ENCODE data around the gene PCAT6. TPM values are rescaled to one million over a fixed set of nuclear protein-coding genes. Genes with fewer than 3 reads are reported as not detected.
A peak's percentile ranks its signal among the peaks of the same experiment; 100 is the strongest.

PCAT6 gene
- total RNA-seq, 1 donor, result 0.72 TPM

DNA sequence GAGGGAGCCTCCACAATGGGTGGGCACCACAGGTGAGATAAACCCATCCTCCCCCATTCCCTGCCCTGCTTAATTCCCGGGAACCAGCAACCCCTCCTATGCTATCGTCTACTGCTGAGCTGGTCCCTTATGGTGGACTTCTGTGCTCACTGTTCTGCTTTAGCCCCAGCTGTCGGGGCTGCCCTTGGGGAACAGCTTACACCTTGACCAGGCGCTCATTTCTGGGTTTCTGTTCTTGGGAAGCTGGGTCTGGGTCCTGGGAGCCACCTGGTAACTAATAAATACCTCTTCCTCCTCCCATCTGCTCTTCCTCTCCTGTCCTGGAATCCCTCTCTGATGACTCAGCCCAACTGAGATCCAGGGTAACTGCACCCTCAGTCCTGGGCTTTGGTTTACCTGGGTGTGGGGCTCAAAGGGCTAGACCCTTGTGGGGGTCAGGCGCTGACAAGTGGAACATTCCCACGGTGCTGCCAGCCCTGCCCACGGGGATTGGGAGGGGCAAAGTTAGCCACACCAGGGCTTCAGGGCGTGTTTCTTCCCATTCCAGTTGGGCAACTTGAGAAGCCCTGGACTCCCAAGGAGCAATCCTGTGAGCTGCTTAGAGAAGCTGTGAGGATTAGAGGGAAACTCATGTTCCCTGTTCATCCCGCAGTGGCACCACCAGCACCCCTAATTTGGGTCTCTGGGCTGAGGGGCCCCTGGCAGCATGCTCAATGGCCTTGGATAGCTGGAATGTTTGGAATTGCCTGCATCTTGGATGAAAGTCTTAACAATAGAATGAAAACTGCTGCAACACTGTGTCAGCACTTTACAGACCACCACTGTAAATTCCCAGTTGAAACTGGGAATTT lies 1.6 kb downstream of the PCAT6 start:
- peak overlapping the region; percentile 96 for H2AFZ ChIP-seq (ENCODE audit: low read length)
- no peak overlapping the region for H3K27ac ChIP-seq (ENCODE audit: low read depth, low read length)
- peaks cover 14% of the 10 kb centered on the region for H3K4me1 ChIP-seq (ENCODE audit: insufficient read depth, low read length)
- no peaks in the 10 kb centered on the region for H4K20me1 ChIP-seq (ENCODE audit: insufficient read depth, low read length)
- peaks cover 4% of the 10 kb centered on the region for H3K27me3 ChIP-seq (ENCODE audit: insufficient read depth, low read length)
- no peaks in the 10 kb centered on the region for H3K9me3 ChIP-seq (ENCODE audit: low read depth, low read length)
- peaks cover 9% of the 10 kb centered on the region for H3K79me2 ChIP-seq (ENCODE audit: insufficient read depth, low read length)
- H3K36me3 ChIP-seq (ENCODE audit: insufficient read depth, low read length), result no peaks in the 10 kb centered on the region
- H3K4me3 ChIP-seq (ENCODE audit: insufficient read depth, low read length), result peak overlapping the region; percentile 91
- peak overlapping the region; percentile 98 for H3K4me2 ChIP-seq (ENCODE audit: insufficient read depth, low read length)
- no peak for DNase-seq (ENCODE audit: insufficient read length, low spot score, missing footprints)
- TF ChIP-seq, protein P1, sequence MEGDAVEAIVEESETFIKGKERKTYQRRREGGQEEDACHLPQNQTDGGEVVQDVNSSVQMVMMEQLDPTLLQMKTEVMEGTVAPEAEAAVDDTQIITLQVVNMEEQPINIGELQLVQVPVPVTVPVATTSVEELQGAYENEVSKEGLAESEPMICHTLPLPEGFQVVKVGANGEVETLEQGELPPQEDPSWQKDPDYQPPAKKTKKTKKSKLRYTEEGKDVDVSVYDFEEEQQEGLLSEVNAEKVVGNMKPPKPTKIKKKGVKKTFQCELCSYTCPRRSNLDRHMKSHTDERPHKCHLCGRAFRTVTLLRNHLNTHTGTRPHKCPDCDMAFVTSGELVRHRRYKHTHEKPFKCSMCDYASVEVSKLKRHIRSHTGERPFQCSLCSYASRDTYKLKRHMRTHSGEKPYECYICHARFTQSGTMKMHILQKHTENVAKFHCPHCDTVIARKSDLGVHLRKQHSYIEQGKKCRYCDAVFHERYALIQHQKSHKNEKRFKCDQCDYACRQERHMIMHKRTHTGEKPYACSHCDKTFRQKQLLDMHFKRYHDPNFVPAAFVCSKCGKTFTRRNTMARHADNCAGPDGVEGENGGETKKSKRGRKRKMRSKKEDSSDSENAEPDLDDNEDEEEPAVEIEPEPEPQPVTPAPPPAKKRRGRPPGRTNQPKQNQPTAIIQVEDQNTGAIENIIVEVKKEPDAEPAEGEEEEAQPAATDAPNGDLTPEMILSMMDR (IDR thresholded peaks at IDR 0.05; ENCODE audit: extremely low read depth, low read depth, low read length), result no peak

DNA sequence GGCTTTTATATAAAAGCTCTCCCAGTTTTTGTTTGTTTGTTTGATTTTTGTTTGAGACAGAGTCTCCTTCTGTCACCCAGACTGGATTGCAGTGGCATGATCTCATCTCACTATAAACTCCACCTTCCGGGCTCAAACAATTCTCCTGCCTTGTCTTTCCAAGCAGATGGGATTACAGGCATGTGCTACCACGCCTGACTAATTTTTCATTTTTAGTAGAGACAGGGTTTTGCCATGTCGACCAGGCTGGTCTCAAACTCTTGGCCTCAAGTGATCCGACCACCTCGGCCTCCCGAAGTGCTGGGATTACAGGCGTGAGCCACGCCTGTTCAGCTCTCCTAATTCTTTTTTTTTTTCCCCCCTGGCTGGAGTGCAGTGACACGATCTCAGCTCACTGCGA lies 4.4 kb downstream of the PCAT6 start:
- Histone ChIP-seq H3K27ac (ENCODE audit: low read depth, low read length) (no peak overlapping the region), H3K4me1 (ENCODE audit: insufficient read depth, low read length) (peaks cover 10% of the 10 kb centered on the region), H2AFZ (ENCODE audit: low read length) (no peak overlapping the region), H3K4me3 (ENCODE audit: insufficient read depth, low read length) (no peak overlapping the region), H3K9me3 (ENCODE audit: low read depth, low read length) (no peaks in the 10 kb centered on the region), H4K20me1 (ENCODE audit: insufficient read depth, low read length) (no peaks in the 10 kb centered on the region), H3K36me3 (ENCODE audit: insufficient read depth, low read length) (no peaks in the 10 kb centered on the region), H3K4me2 (ENCODE audit: insufficient read depth, low read length) (no peak overlapping the region), H3K79me2 (ENCODE audit: insufficient read depth, low read length) (no peaks in the 10 kb centered on the region), H3K27me3 (ENCODE audit: insufficient read depth, low read length) (peaks cover 10% of the 10 kb centered on the region)
- TF ChIP-seq, protein P1 (IDR thresholded peaks at IDR 0.05; ENCODE audit: extremely low read depth, low read depth, low read length), result no peak
- no peak for DNase-seq (ENCODE audit: insufficient read length, low spot score, missing footprints)

DNA sequence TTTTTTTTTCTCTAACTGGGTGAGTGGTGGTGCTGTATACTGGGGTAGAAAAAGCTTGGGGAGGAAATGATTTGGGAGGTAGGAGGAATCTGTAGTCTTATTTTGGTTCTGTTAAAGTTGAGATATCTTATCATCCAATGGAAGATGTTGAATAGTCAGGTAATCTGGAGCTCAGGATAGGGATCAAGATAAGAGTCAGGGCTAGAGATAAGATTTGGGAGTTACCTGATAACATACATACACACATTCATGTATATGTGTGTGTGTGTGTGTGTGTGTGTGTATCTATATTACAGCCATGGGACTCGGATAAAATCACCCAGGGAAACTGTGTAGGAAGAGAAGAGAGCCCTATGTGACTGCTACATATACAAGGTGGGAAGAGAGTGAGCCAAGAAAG lies 8.1 kb downstream of the PCAT6 start:
- Histone ChIP-seq H3K4me2 (ENCODE audit: insufficient read depth, low read length) (no peak overlapping the region), H3K27me3 (ENCODE audit: insufficient read depth, low read length) (peaks cover 10% of the 10 kb centered on the region), H3K27ac (ENCODE audit: low read depth, low read length) (no peak overlapping the region), H3K4me3 (ENCODE audit: insufficient read depth, low read length) (no peak overlapping the region), H3K9me3 (ENCODE audit: low read depth, low read length) (no peaks in the 10 kb centered on the region), H3K79me2 (ENCODE audit: insufficient read depth, low read length) (no peaks in the 10 kb centered on the region), H4K20me1 (ENCODE audit: insufficient read depth, low read length) (no peaks in the 10 kb centered on the region), H2AFZ (ENCODE audit: low read length) (no peak overlapping the region), H3K36me3 (ENCODE audit: insufficient read depth, low read length) (no peaks in the 10 kb centered on the region), H3K4me1 (ENCODE audit: insufficient read depth, low read length) (peaks cover 5% of the 10 kb centered on the region)
- no peak for DNase-seq (ENCODE audit: insufficient read length, low spot score, missing footprints)
- TF ChIP-seq, protein P1 (IDR thresholded peaks at IDR 0.05; ENCODE audit: extremely low read depth, low read depth, low read length), result no peak

DNA sequence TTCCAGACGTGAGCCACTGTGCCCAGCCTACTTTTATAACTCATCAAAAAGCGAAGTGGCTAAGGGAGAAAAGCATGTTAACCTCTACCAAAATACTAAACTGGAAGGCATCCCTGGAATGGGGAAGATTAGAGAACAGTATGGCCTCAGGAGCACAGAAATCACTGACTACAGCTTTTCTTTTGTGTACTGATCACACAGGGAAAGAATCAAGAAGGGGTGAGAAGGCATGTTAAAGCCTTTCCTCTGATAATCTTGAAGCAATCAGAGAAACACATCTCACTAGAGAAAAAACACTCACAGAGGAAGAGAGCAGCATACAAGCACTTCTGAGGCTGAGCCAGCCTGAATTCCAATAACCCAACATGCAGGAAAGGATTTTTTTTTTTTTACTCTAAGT lies 10.7 kb downstream of the PCAT6 start:
- TF ChIP-seq, protein P1 (IDR thresholded peaks at IDR 0.05; ENCODE audit: extremely low read depth, low read depth, low read length), result no peak
- no peaks in the 10 kb centered on the region for H3K79me2 ChIP-seq (ENCODE audit: insufficient read depth, low read length)
- H3K27me3 ChIP-seq (ENCODE audit: insufficient read depth, low read length), result peaks cover 18% of the 10 kb centered on the region
- no peaks in the 10 kb centered on the region for H4K20me1 ChIP-seq (ENCODE audit: insufficient read depth, low read length)
- H2AFZ ChIP-seq (ENCODE audit: low read length), result peak overlapping the region; percentile 81
- peaks cover 5% of the 10 kb centered on the region for H3K4me1 ChIP-seq (ENCODE audit: insufficient read depth, low read length)
- DNase-seq (ENCODE audit: insufficient read length, low spot score, missing footprints), result peak; percentile 85
- H3K4me2 ChIP-seq (ENCODE audit: insufficient read depth, low read length), result no peak overlapping the region
- peak overlapping the region; percentile 5 for H3K27ac ChIP-seq (ENCODE audit: low read depth, low read length)
- no peaks in the 10 kb centered on the region for H3K9me3 ChIP-seq (ENCODE audit: low read depth, low read length)
- H3K36me3 ChIP-seq (ENCODE audit: insufficient read depth, low read length), result no peaks in the 10 kb centered on the region
- no peak overlapping the region for H3K4me3 ChIP-seq (ENCODE audit: insufficient read depth, low read length)

Measured in osteoblast (primary cell).